NCI-H748 treated with DMSO at 0.1 percent for 48 hours (cell line): Measurements from ENCODE around the gene SYNJ1.
"Not testable (repeated sequence)": the region's sequence is repeated elsewhere in the genome, so short reads cannot be mapped to it uniquely, and the experiment has no call there.

Experiments used
- DNase-seq: peaks from one replicate; lab custom pipeline; 2025; lab: John Stamatoyannopoulos, UW

Gene SYNJ1

GRCh38 chr21:32727687-32728455, at the start of gene SYNJ1:
Gene SYNJ1, minus strand, starts transcription at chr21:32728013. Its CDS starts 1,118 bp downstream, at chr21:32726895.
- peak; percentile 74 for DNase-seq

- DNase-seq: no peak
Observed at GRCh38 chr21:32777269-32777668, 49.5 kb upstream of the SYNJ1 start.

GRCh38 chr21:32776743-32777142, 48.9 kb upstream of the SYNJ1 start:
- DNase-seq: no peak

GRCh38 chr21:32773048-32773344, 45.2 kb upstream of the SYNJ1 start:
- not testable (repeated sequence) for DNase-seq

GRCh38 chr21:32772281-32773047, 44.7 kb upstream of the SYNJ1 start:
- peak; percentile 14 for DNase-seq

GRCh38 chr21:32770871-32771523, 43.2 kb upstream of the SYNJ1 start:
- peak; percentile 4 for DNase-seq

GRCh38 chr21:32768530-32768929, 40.7 kb upstream of the SYNJ1 start:
- no peak for DNase-seq

GRCh38 chr21:32765058-32765457, 37.2 kb upstream of the SYNJ1 start:
- DNase-seq: no peak

- no peak for DNase-seq
Observed at GRCh38 chr21:32764186-32764585, 36.4 kb upstream of the SYNJ1 start.

- DNase-seq: no peak
Observed at GRCh38 chr21:32757804-32758203, 30.0 kb upstream of the SYNJ1 start.

- no peak for DNase-seq
Observed at GRCh38 chr21:32756096-32756495, 28.3 kb upstream of the SYNJ1 start.

- DNase-seq: no peak
Observed at GRCh38 chr21:32753818-32754585, 26.2 kb upstream of the SYNJ1 start.

GRCh38 chr21:32750405-32750804, 22.6 kb upstream of the SYNJ1 start:
- no peak for DNase-seq

GRCh38 chr21:32749662-32750061, 21.8 kb upstream of the SYNJ1 start:
- DNase-seq: no peak

GRCh38 chr21:32748529-32748928, 20.7 kb upstream of the SYNJ1 start:
- DNase-seq: no peak

GRCh38 chr21:32747396-32747795, 19.6 kb upstream of the SYNJ1 start:
- DNase-seq: no peak

GRCh38 chr21:32746711-32747110, 18.9 kb upstream of the SYNJ1 start:
- not testable (repeated sequence) for DNase-seq

GRCh38 chr21:32742396-32742795, 14.6 kb upstream of the SYNJ1 start:
- no peak for DNase-seq

GRCh38 chr21:32741336-32741735, 13.5 kb upstream of the SYNJ1 start:
- no peak for DNase-seq

GRCh38 chr21:32739946-32740345, 12.1 kb upstream of the SYNJ1 start:
- DNase-seq: no peak

GRCh38 chr21:32736083-32736482, 8.3 kb upstream of the SYNJ1 start:
- not testable (repeated sequence) for DNase-seq

GRCh38 chr21:32735524-32735923, 7.7 kb upstream of the SYNJ1 start:
- DNase-seq: no peak
